Esophagus mucosa (tissue), 1 donor: ENCODE results near the gene VGLL2. TPM values are rescaled to one million over a fixed set of nuclear protein-coding genes. Genes with fewer than 3 reads are reported as not detected.
A peak's percentile ranks its signal among the peaks of the same experiment; 100 is the strongest.

Experiments used
- ATAC-seq: fragments of 200-7000 bp; cut with Tn5 transposase; one replicate; pipeline ENCODE4 v1.9.1; 2020
- total RNA-seq: library from RNA; stranded (reverse); gene quantifications from one replicate; pipeline ENCODE4 v1.2.4, GENCODE V29; 2023
- donor health status: DM: yes; HTN: yes; CAD: no.

VGLL2 gene
- total RNA-seq, 1 donor from 2014 or later, result not detected

DNA sequence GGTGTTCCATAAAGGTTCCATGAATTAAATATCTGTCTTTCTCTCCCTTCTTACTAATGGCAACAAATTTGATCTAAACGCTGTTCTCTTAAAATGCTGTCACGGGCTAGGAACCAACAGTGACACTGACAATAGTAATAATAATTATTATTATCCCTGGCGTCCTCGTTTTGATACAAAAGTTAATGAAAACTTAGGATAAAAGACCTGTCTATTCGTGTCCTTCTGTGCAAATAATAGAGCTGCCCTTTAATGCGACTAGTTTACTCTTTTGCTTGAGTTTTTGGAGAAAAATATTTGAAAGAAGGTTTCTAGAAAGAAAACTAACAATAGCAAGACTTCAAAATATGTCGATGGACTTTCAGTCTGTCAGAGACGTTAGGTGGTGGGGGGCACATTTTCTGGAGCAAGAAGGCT is 4.3 kb downstream of the VGLL2 start:
- ATAC-seq, result no peak

DNA sequence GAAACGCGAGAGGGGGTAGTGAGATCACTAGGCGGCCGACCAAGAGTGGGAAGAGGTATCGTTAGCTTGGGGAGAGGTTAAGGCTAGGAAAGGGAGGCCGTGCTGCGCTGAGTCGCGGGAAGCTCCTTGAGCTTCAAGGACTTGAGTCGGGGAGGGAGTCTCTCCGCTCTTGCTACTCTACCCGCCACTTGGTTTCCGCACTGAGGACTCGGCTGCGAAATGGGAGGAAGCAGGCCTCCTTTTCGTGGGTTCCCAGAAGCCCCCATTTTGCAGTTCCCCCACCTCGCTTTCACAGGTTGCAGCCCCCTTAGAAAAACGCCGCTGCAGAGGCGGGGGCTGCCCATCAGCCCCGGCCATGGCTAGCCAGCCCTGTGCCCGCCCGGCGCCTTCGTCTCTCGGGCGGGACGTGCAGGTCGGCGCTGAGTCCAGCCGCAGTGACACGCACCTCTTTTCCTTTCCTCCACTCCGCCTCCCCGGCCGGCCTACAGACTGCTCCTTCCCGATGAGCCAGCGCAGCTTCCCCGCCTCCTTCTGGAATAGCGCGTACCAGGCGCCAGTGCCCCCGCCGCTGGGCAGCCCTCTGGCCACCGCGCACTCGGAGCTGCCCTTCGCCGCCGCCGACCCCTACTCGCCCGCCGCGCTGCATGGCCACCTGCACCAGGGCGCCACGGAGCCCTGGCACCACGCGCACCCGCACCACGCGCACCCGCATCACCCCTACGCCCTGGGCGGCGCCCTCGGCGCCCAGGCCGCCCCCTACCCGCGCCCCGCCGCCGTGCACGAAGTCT is 4.9 kb downstream of the VGLL2 start:
- ATAC-seq, result peak; percentile 36

DNA sequence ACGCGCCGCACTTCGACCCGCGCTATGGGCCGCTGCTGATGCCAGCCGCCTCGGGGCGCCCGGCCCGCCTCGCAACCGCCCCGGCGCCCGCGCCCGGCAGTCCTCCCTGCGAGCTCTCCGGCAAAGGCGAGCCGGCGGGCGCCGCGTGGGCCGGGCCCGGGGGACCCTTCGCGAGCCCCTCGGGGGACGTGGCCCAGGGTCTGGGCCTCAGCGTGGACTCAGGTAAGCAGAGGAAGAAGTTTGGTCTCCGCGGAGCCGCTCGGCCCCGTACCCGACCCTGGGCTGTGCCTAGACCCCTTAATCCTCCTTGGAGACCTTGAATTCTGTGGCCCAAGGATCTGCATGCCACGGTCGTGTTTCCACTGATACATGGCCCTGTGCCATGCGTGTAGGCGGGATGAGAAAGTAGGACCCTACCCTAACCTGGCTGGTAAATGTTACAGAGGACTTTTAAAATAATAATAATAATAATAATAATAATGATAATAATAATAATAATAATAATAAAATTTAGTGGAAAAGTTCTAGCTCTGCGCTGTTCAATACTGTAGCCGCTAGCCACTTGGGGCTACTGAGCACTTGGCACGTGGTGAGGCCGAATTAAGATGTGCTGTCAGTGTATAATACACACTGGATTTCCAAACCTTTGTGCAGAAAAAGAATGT is 5.6 kb downstream of the VGLL2 start:
- no peak for ATAC-seq

- ATAC-seq, result no peak
Measured at GRCh38 chr6:117272032-117272866, 6.9 kb downstream of the VGLL2 start.

GRCh38 chr6:117272891-117273290 is 7.5 kb downstream of the VGLL2 start:
- ATAC-seq, result no peak

GRCh38 chr6:117275205-117275604 is 9.8 kb downstream of the VGLL2 start:
- ATAC-seq, result no peak

GRCh38 chr6:117275711-117276110 is 10.4 kb downstream of the VGLL2 start:
- ATAC-seq, result no peak

- no peak for ATAC-seq
Measured at GRCh38 chr6:117276778-117277316, 11.5 kb downstream of the VGLL2 start.

DNA sequence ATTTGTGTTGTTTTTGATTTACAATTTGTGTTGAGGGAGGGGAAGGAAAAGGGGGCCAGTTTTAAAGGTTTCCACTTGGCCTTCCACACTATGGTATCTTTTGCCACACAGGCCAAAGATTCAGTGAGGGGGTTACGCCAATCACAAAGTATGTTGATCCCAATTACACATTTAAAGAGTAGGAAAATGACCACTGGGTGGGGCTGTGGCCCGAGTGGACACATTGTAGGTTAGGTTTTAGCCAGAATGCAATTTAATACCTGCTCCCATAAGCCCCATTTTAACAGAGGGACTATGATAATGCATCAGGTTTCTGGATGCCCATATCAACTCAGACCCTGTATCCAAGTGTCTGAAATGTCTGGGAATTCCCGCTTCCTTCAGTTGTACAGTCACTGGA is 15.6 kb downstream of the VGLL2 start:
- ATAC-seq, result no peak

DNA sequence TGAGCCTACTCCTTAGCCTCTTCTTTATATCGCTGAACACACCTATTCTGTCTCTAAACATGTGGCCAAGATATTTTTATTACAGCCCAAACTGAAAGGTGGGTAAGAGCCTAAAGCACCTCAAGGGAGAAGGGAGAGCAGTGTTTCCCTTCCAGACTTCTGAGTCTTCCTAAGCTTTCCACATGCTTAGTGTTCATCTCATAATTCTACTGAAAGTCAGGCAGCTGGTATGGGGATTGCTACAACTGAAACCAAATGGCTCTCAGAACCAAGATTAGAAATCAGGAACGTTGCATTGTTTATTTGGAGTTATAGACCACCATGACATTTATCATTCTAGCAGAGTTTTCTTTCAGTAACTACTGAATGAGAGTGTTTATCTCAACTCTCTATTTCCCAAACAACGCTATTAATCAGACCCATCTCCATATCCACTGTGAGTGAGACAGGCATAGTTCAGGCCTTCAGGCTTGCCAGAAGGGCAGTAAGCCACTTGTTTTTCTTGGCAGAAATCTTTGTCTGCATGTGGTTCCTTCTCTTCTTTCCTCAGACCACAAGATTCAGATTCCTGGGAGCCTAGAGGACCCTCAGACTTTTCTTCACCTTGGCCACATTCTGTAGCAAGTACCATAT is 22.8 kb downstream of the VGLL2 start:
- ATAC-seq, result no peak

- no peak for ATAC-seq
Measured at GRCh38 chr6:117290173-117290846, 25.0 kb downstream of the VGLL2 start.

DNA sequence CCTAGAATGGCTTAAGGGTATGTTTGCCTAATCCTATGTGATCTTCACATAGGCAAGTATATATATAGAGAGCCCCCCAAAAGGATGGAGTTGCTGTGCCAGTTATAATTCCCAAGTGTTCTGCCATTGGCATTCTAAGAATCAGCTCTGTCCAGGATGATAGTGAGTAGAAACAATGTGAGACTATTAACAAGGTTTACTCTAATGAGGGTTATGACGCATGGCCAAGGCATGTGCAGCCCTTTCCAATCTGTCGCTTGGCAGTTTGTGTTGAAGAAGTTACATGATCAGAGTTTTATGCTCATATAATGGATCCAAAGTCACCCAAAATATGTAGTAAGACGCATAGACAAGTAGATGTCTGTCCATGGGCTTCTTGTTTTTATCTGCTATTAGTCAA is 33.6 kb downstream of the VGLL2 start:
- no peak for ATAC-seq

GRCh38 chr6:117303323-117303722 is 38.0 kb downstream of the VGLL2 start:
- no peak for ATAC-seq

- no peak for ATAC-seq
Measured at GRCh38 chr6:117304446-117304845, 39.1 kb downstream of the VGLL2 start.

DNA sequence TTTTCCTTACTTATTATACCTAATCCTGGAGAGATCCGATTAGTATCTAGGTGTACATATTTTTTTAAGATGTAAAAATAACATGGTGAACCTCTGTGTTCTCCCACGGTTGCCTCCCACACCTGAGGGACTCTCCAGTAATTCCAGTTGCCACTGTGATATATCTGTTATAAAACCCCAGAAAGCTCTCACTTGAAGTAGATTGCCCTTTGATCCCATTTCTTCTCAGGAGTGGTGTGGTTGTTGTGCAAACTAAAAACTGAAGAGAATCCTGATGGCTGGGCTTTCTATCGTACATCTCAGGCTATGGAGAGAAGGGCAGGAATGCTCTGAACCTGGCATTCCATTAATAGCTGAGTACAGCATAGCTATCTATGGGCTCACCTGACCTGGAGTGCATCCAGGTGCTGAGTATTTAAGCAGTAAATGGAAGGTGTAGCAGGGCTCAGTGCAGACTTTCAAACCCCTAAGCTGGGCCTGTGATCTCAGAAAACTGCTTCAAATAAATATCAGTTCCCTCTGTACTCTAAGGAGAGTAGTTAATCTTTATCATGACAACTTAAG is 41.0 kb downstream of the VGLL2 start:
- no peak for ATAC-seq

- no peak for ATAC-seq
Measured at GRCh38 chr6:117307655-117308054, 42.3 kb downstream of the VGLL2 start.

DNA sequence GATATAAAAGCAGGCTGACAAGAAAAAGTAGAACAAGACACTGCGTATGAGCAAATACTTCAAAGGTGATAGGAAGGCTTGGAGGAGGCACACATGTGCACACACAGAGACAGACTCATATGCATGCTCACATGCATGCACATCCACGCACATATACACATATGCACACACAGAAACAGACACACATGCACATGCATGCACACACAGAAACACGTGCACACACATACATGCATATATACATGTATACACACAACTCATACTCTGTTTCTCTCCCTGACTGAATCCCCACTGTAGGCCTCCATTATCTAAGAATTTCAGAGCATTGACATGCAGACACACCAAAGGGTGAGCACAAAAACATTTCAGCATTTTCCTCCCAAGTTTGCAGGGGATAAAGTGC is 43.7 kb downstream of the VGLL2 start:
- no peak for ATAC-seq

- ATAC-seq, result no peak
Measured at GRCh38 chr6:117309611-117310010, 44.3 kb downstream of the VGLL2 start.

GRCh38 chr6:117311310-117311709 is 46.0 kb downstream of the VGLL2 start:
- no peak for ATAC-seq

DNA sequence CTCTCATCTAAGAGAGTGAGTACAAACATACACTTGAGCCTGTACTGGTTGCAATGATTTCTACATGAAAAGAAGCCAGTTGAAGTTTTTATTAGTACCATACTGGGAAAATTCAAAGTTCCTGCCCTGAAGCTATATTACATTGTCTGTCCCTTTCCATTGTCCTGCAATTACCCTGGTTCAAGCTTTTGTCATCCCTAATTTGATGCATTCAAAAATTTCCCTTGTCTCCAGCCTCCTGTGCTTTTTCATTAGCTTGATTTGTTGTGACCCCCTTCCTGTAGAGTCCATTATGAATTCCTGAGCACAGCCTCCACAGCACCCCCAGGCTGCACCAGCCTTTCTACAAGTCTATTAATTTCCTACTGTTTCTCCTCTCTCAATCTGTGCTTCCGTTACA is 46.4 kb downstream of the VGLL2 start:
- ATAC-seq, result no peak

GRCh38 chr6:117317261-117317660 is 51.9 kb downstream of the VGLL2 start:
- ATAC-seq, result no peak
